Heart left ventricle (tissue), 16 donors: ENCODE measurements around the gene FOXP1. TPM values are rescaled to one million over a fixed set of nuclear protein-coding genes. Genes with fewer than 3 reads are reported as not detected.

ENCODE experiments used
- ATAC-seq, 4 donors: fragments of 200-7000 bp; cut with Tn5 transposase; one replicate each; pipeline ENCODE4 v1.9.1; 2020 to 2022; ENCODE audit warnings: moderate library complexity in 4 of 4, mild to moderate bottlenecking in 3 of 4, moderate number of reproducible peaks in 1 of 4
- DNase-seq, 5 donors: peaks; one replicate each; pipeline ENCODE4 v3.0.0-alpha.2; 2020
- H3K27ac ChIP-seq, 12 donors: fragments of 200-600 bp; sonication (generic) in 4 of 12; one replicate each; pipeline versions ENCODE4 v1.5.0 to v1.8.0; 2016 to 2022; ENCODE audit warnings: mild to moderate bottlenecking in 2 of 12
- H3K27me3 ChIP-seq, 9 donors: fragments of 200-600 bp; sonication (generic) in 2 of 9; one replicate each; pipeline versions ENCODE4 v1.5.1 to v1.8.0; 2016 to 2022; ENCODE audit warnings: mild to moderate bottlenecking in 3 of 9
- H3K36me3 ChIP-seq, 9 donors: fragments of 200-600 bp; sonication (generic) in 2 of 9; one replicate each; pipeline versions ENCODE4 v1.5.0 to v1.8.0; 2018 to 2022; ENCODE audit warnings: mild to moderate bottlenecking in 2 of 9
- H3K4me1 ChIP-seq, 12 donors: fragments of 200-600 bp; sonication (generic) in 4 of 12; one replicate each; pipeline versions ENCODE4 v1.5.0 to v1.8.0; 2016 to 2022; ENCODE audit warnings: mild to moderate bottlenecking in 3 of 12
- H3K4me3 ChIP-seq, 12 donors: fragments of 200-600 bp; sonication (generic) in 4 of 12; one replicate each; pipeline versions ENCODE4 v1.5.0 to v1.8.0; 2017 to 2022; ENCODE audit warnings: mild to moderate bottlenecking in 9 of 12, moderate library complexity in 4 of 12
- H3K9me3 ChIP-seq, 12 donors: fragments of 200-600 bp; sonication (generic) in 4 of 12; one replicate each; pipeline versions ENCODE4 v1.5.0 to v1.8.0; 2016 to 2022; ENCODE audit warnings: mild to moderate bottlenecking in 1 of 12
- POLR2A ChIP-seq, 2 donors: fragments of 450-650 bp; IDR thresholded peaks; one replicate each; pipeline ENCODE4 v1.6.1; 2017; ENCODE audit warnings: antibody characterized with exemption in 2 of 2, mild to moderate bottlenecking in 2 of 2, moderate library complexity in 2 of 2
- WGBS, 4 donors: extraction: QIAGEN DNeasy Blood & Tissue Kit in 2 of 4; methylation state at CpG; one replicate each; pipeline versions ENCODE4 v1.1.5 to v1.1.7; 2013 to 2018; 5-methylcytosine and 5-hydroxymethylcytosine counted together
- intact Hi-C, 10 donors: fragments of 100-400 bp; cut with DNase I; formaldehyde crosslinking; loops; one replicate each; pipeline versions ENCODE4 v1.11.1 to v1.14.2; 2022
- polyA plus RNA-seq, 2 donors: library from polyadenylated mRNA; stranded (reverse); fragments of 200-250 nt; gene quantifications; one replicate each; pipeline ENCODE4 v1.2.3, GENCODE V29; 2013
- total RNA-seq, 9 donors: library from RNA; depleted of rRNA in 2 of 9; stranded (reverse); fragments of >200 nt in 2 of 9; fragmentation: NEBNext Ultra II Directional in 3 of 9; extraction: Animal tissue kit (Norgen Biotek cat#: 25700) in 3 of 9; gene quantifications; one replicate each; pipeline versions ENCODE4 v1.1.0 to v1.2.4, GENCODE V29; 2016 to 2023
- TF ChIP-seq, protein P1 (sequence below), 12 donors: fragments of 200-600 bp; sonication (generic) in 4 of 12; IDR thresholded peaks; one replicate each; pipeline versions ENCODE4 v1.5.0 to v1.8.0; 2018 to 2022; ENCODE audit warnings: antibody characterized with exemption in 12 of 12, mild to moderate bottlenecking in 5 of 12
- donor health status: ischemic (EF 13 %, LVEDD 7.1; RV severe dilation, severe dysfunction).
- donor health status: healthy with polysubstance abuse.
- donor health status: DM: no; HTN: yes; CAD: no.
- donor health status: DM: no; HTN: no; CAD: no.
- donor health status: ischemic (EF 25% LVEDD 6.9; RV normal size, moderate dysfunction).
- donor health status: ischemic (EF 25% LVEDD 5.7; RV mildly dilated, moderate dysfunction).
- donor health status: healthy.
- donor health status: DM: yes; HTN: yes; CAD: no.
- donor health status: ischemic (EF 35%, LVEDD 5.7; RV mildly dilated, moderate dysfunction).
- donor health status: nonischemic (EF 11% LVEDD 7.7; RV severe dilation, severe dysfunction).
- donor health status: DM: yes; HTN: yes; CAD: no.
- donor health status: PGD.
- donor health status: ischemic (EF 29% LVEDD 5.4; RV normal size, mild dysfunction).
- donor health status: nonischemic (EF 23%, LVEDD 6.1; RV moderate dilation, normal function).

FOXP1 gene
- total and polyA plus RNA-seq, 11 donors: 14.9 to 67.8 (median 41.1) TPM

DNA sequence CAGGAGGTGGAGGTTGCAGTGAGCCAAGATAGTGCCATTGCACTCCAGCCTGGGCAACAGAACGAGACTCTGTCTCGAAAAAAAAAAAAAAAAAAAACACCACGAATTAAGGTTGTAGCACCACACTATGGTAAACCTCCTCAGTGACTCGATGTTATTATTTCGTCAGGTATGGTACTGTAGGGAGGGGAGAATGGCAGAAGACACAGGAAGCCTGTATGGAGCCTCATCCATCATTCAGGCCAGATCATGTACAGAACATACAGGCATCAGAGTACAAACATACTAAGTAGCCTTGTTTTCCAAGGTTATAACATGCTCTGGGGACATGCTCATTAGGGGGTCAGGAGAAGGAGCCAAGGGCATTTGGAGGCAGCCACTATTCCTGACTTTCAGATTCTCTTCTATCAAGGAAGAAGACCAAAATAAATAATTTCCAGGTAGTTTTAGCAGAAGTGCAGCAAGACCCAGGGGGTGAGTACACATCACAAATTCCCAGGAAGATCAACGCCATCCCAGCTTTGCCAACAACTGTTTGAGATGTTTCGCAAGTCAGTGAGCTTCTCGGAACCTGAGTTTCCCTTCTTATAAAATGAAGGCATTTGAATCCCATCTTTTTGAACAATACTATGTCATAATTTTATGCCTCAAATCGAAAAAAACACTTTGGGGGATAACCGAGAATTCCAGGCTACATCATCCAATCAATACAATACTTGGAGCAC is 79.8 kb downstream of the FOXP1 start:
- no peaks in the 10 kb centered on the region for H3K27me3 ChIP-seq
- no peak overlapping the region for H3K4me3 ChIP-seq
- no peaks in the 10 kb centered on the region for H3K9me3 ChIP-seq
- H3K27ac ChIP-seq: no peak overlapping the region
- 93 to 97% (median 95%) methylated on average over 10 of the region's 10 CpGs for WGBS, 4 donors
- DNase-seq (no peak), ATAC-seq (no peak)
- peaks cover 0 to 12% (median 5%) of the 10 kb centered on the region in 12 donors for H3K4me1 ChIP-seq
- intact Hi-C loops: no loop called here
- H3K36me3 ChIP-seq: no peaks in the 10 kb centered on the region
- TF ChIP-seq, protein P1, sequence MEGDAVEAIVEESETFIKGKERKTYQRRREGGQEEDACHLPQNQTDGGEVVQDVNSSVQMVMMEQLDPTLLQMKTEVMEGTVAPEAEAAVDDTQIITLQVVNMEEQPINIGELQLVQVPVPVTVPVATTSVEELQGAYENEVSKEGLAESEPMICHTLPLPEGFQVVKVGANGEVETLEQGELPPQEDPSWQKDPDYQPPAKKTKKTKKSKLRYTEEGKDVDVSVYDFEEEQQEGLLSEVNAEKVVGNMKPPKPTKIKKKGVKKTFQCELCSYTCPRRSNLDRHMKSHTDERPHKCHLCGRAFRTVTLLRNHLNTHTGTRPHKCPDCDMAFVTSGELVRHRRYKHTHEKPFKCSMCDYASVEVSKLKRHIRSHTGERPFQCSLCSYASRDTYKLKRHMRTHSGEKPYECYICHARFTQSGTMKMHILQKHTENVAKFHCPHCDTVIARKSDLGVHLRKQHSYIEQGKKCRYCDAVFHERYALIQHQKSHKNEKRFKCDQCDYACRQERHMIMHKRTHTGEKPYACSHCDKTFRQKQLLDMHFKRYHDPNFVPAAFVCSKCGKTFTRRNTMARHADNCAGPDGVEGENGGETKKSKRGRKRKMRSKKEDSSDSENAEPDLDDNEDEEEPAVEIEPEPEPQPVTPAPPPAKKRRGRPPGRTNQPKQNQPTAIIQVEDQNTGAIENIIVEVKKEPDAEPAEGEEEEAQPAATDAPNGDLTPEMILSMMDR (IDR thresholded peaks at IDR 0.05): no peak
- no peak for TF ChIP-seq POLR2A (IDR thresholded peaks at IDR 0.05)

DNA sequence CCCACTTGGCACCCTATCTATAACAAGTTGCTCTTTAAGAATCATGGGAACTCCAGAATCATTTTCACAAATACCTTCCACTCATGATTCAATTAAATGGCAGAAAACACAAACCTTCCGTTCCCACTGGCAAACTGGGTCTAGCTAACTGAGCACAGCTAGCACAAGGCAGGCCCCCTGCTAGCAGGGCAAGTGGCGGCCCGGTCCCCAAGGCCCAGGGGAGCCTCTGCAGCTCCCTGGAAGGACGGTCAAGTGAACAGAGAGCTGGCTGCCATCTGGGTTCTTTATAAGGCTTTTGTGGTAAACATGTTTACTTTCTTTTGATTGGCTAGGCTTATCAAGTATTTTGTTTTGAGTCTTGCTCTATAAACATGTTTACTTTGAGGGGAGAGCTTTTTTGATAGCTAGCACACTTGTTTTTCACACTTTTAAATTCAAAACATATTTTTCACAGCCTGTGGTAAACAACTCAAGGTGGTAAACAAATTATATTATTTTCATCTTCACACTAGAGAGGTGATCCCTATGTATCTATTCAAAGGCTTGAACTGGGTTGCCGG is 81.4 kb downstream of the FOXP1 start:
- no peaks in the 10 kb centered on the region for H3K9me3 ChIP-seq
- ATAC-seq: no peak
- WGBS, 4 donors: 88 to 94% (median 92%) methylated on average over 5 of the region's 5 CpGs
- no peak for TF ChIP-seq POLR2A (IDR thresholded peaks at IDR 0.05)
- TF ChIP-seq, protein P1 (IDR thresholded peaks at IDR 0.05): no peak
- no peak overlapping the region for H3K27ac ChIP-seq
- H3K4me1 ChIP-seq: peaks cover 0 to 27% (median 17%) of the 10 kb centered on the region in 12 donors
- H3K4me3 ChIP-seq: no peak overlapping the region
- H3K27me3 ChIP-seq: no peaks in the 10 kb centered on the region
- intact Hi-C loops: no loop called here
- DNase-seq: no peak
- no peaks in the 10 kb centered on the region for H3K36me3 ChIP-seq

DNA sequence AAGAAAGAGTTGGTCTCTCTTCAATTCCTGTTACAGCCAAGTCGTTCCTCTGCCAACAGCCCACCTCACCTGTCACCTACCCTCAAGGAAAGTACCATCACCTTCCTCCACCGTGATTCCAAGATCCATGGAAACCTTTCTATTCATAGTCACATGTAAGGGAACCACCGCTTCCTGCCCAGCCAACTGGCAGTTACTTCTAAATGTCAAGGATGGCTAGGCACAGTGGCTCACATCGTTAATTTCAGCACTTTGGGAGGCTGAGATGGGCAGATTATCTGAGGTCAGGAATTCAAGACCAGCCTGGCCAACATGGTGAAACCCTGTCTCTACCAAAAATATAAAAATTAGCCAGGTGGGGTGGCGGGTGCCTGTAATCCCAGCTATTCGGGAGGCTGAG is 82.8 kb downstream of the FOXP1 start:
- TF ChIP-seq POLR2A (IDR thresholded peaks at IDR 0.05): no peak
- WGBS, 4 donors: 90 to 94% (median 91%) methylated on average over 6 of the region's 6 CpGs
- intact Hi-C loops: no loop called here
- H3K9me3 ChIP-seq: no peaks in the 10 kb centered on the region
- DNase-seq (no peak), ATAC-seq (no peak)
- H3K36me3 ChIP-seq: no peaks in the 10 kb centered on the region
- H3K27me3 ChIP-seq: no peaks in the 10 kb centered on the region
- no peak overlapping the region for H3K4me3 ChIP-seq
- H3K27ac ChIP-seq: no peak overlapping the region
- peaks cover 0 to 40% (median 26%) of the 10 kb centered on the region in 12 donors for H3K4me1 ChIP-seq

DNA sequence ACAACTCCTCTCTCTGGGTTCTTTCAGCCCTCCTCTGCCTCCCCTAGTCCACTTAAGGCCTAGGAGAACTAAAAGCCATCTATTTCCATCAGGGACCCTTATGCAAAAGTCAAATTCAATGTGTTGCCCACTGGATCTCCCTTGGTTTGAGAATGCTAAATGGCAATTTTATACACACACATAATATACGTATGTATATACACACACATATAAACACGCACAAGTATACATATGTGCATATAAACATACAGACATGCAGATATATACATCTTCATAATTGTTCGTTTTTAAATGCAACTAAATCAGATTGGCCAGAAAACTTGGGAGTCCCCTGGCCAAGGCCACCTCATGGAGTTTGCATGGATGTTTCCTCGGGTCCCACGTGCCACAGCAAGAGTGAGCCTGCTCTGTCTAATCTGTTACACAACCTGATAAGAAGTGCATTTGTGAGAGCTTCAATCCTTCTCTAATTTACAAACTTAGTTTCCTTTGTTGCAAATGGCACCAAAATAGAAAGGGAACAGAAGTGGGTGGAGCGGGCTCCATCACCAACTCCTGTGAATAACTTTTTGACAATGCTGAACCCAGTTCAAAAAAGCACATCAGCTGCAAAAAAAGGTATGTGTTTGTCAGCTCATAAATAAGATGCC is 84.2 kb downstream of the FOXP1 start:
- Histone ChIP-seq H3K27ac (no peak overlapping the region), H3K36me3 (no peaks in the 10 kb centered on the region), H3K27me3 (no peaks in the 10 kb centered on the region), H3K9me3 (no peaks in the 10 kb centered on the region), H3K4me1 (peaks cover 0 to 41% (median 25%) of the 10 kb centered on the region in 12 donors), H3K4me3 (no peak overlapping the region)
- WGBS, 4 donors: 77 to 83% (median 82%) methylated on average over 6 of the region's 6 CpGs
- no peak for ATAC-seq
- intact Hi-C loops: no loop called here
- no peak for TF ChIP-seq POLR2A (IDR thresholded peaks at IDR 0.05)
- TF ChIP-seq, protein P1 (IDR thresholded peaks at IDR 0.05): no peak
- no peak for DNase-seq
